GM23338 (cell line): Measurements from ENCODE around the gene MYO1D. TPM values are rescaled to one million over a fixed set of nuclear protein-coding genes. Genes with fewer than 3 reads are reported as not detected.

Source experiments
- ATAC-seq: fragments of 200-7000 bp; cut with Tn5 transposase; 3 replicates; pipeline ENCODE4 v1.9.1; 2020
- DNase-seq: peaks from one replicate; pipeline ENCODE4 v3.0.0-alpha.2; 2015; ENCODE audit warnings: low spot score
- H2AFZ ChIP-seq: fragments of 200-600 bp; sonication (generic); 2 replicates; pipeline ENCODE4 v1.8.0; 2016; ENCODE audit warnings: antibody characterized with exemption, mild to moderate bottlenecking, moderate library complexity
- H3F3A ChIP-seq: fragments of 200-600 bp; sonication (generic); replicated peaks from 2 replicates; pipeline ENCODE4 v1.8.0; 2017; ENCODE audit warnings: antibody characterized with exemption, mixed run types, low read depth
- H3K27ac ChIP-seq: fragments of 200-600 bp; sonication (generic); 2 replicates; pipeline ENCODE4 v1.6.1; 2016; ENCODE audit warnings: low read depth
- H3K27me3 ChIP-seq: fragments of 200-600 bp; sonication (generic); 2 replicates; pipeline ENCODE4 v1.8.0; 2016; ENCODE audit warnings: mild to moderate bottlenecking, mixed run types, moderate library complexity; ENCODE audit not compliant: insufficient read depth
- H3K36me3 ChIP-seq: fragments of 200-600 bp; sonication (generic); 2 replicates; pipeline ENCODE4 v1.8.0; 2016; ENCODE audit warnings: mild to moderate bottlenecking; ENCODE audit not compliant: insufficient read depth
- H3K4me1 ChIP-seq: fragments of 200-600 bp; sonication (generic); 2 replicates; pipeline ENCODE4 v1.8.0; 2016; ENCODE audit warnings: mild to moderate bottlenecking, moderate library complexity; ENCODE audit not compliant: insufficient read depth
- H3K4me2 ChIP-seq: fragments of 200-600 bp; sonication (generic); 2 replicates; pipeline ENCODE4 v1.7.1; 2017; ENCODE audit warnings: mixed run types
- H3K4me3 ChIP-seq: fragments of 200-600 bp; sonication (generic); 2 replicates; pipeline ENCODE4 v1.6.1; 2016; ENCODE audit warnings: mixed run types
- H3K79me2 ChIP-seq: fragments of 200-600 bp; sonication (generic); replicated peaks from 2 replicates; pipeline ENCODE4 v1.8.0; 2017; ENCODE audit warnings: mild to moderate bottlenecking; ENCODE audit not compliant: insufficient read depth
- H3K9me2 ChIP-seq: fragments of 200-600 bp; sonication (generic); 2 replicates; pipeline ENCODE4 v1.8.0; 2017; ENCODE audit not compliant: insufficient read depth
- H4K20me1 ChIP-seq: fragments of 200-600 bp; sonication (generic); replicated peaks from 2 replicates; pipeline ENCODE4 v1.8.0; 2017; ENCODE audit warnings: mild to moderate bottlenecking; ENCODE audit not compliant: insufficient read depth
- H3K27ac Mint-ChIP-seq: 2 replicates; pipeline ENCODE4 v1.8.0; 2020; ENCODE audit warnings: inconsistent platforms, mild to moderate bottlenecking, moderate library complexity, mixed read lengths
- H3K27me3 Mint-ChIP-seq: 3 replicates; pipeline ENCODE4 v1.8.0; 2022; ENCODE audit warnings: low read depth, mild to moderate bottlenecking, moderate library complexity, mixed read lengths, inconsistent platforms; ENCODE audit not compliant: insufficient read depth, poor library complexity
- H3K36me3 Mint-ChIP-seq: 3 replicates; pipeline ENCODE4 v1.8.0; 2021; ENCODE audit warnings: low read depth, mild to moderate bottlenecking, inconsistent platforms, moderate library complexity, mixed read lengths
- H3K4me1 Mint-ChIP-seq: 3 replicates; pipeline ENCODE4 v1.8.0; 2020; ENCODE audit warnings: mild to moderate bottlenecking, inconsistent platforms, mixed read lengths
- H3K4me3 Mint-ChIP-seq: 3 replicates; pipeline ENCODE4 v1.8.0; 2021; ENCODE audit warnings: moderate library complexity, mild to moderate bottlenecking, inconsistent platforms, mixed read lengths
- H3K9me3 Mint-ChIP-seq: 3 replicates; pipeline ENCODE4 v1.8.0; 2020; ENCODE audit warnings: moderate library complexity, mild to moderate bottlenecking, inconsistent platforms, mixed read lengths
- CREB1 ChIP-seq: fragments of 250-450 bp; sonication (Bioruptor Pico); IDR thresholded peaks from 2 replicates; pipeline ENCODE4 v1.5.0; 2020; ENCODE audit warnings: low read depth, mild to moderate bottlenecking, moderate library complexity
- EZH2phosphoT487 ChIP-seq: fragments of 200-600 bp; sonication (generic); IDR thresholded peaks from one replicate; pipeline ENCODE4 v1.8.1; 2018; ENCODE audit warnings: antibody characterized with exemption; ENCODE audit not compliant: unreplicated experiment
- JUNB ChIP-seq: IDR thresholded peaks from one replicate; pipeline ENCODE4 v1.6.1; 2016; ENCODE audit warnings: antibody characterized with exemption; ENCODE audit not compliant: unreplicated experiment
- POLR2AphosphoS5 ChIP-seq: IDR thresholded peaks from 2 replicates; pipeline ENCODE4 v1.6.1; 2016; ENCODE audit warnings: antibody characterized with exemption, low read depth
- REST ChIP-seq: IDR thresholded peaks from one replicate; pipeline ENCODE4 v1.6.1; 2018; ENCODE audit warnings: antibody characterized with exemption; ENCODE audit not compliant: unreplicated experiment
- STAT1 ChIP-seq: IDR thresholded peaks from one replicate; pipeline ENCODE4 v1.6.1; 2016; ENCODE audit warnings: antibody characterized with exemption; ENCODE audit not compliant: unreplicated experiment
- ZNF114 ChIP-seq: fragments of 250-450 bp; sonication (Bioruptor Pico); IDR thresholded peaks from 2 replicates; pipeline ENCODE4 v1.5.0; 2020; ENCODE audit warnings: mild to moderate bottlenecking, moderate library complexity
- ZNF331 ChIP-seq: fragments of 250-450 bp; sonication (Bioruptor Pico); IDR thresholded peaks from 2 replicates; pipeline ENCODE4 v1.5.0; 2020; ENCODE audit warnings: low read depth, mild to moderate bottlenecking, moderate library complexity
- polyA plus RNA-seq: library from polyadenylated mRNA; unstranded; fragments of >200 nt; fragmentation: Nextera tagmentation; extraction: Ambion mirVana; gene quantifications from 2 replicates; pipeline ENCODE4 v1.2.1, GENCODE V29; 2016
- total RNA-seq: library from RNA; depleted of rRNA; stranded (reverse); fragments of >200 nt; shearing (Covaris generic); gene quantifications from 2 replicates; pipeline ENCODE4 v1.2.3, GENCODE V29; 2014
- TF ChIP-seq, protein P1 (sequence below): fragments of 250-450 bp; sonication (Bioruptor Pico); IDR thresholded peaks from 2 replicates; pipeline ENCODE4 v1.5.0; 2020; ENCODE audit warnings: mild to moderate bottlenecking, moderate library complexity

The MYO1D gene
- total and polyA plus RNA-seq, 2 experiments from 2014 or later: 8.6 to 28.6 TPM

DNA sequence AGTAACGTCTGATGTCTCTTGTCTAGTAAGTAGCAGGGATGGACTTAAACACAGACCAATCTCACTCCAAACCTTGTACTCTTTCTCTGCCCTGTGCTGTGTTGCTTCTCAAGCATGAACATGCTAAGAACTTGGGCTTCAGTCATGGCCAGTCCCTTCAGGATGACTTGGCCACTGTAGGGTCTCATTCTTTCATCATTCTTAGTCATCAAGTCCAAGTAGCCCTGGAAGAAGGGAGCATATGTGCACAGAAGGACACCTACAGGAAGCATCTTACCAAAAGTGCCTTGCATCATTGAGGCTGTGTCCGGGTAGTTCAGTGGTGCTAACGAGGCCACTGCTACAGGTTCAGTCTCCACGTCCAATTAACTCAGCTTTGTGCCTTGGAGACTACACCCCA, 309.4 kb downstream of the MYO1D start:
- no peaks in the 10 kb centered on the region for H3F3A ChIP-seq
- H3K4me3 Mint-ChIP-seq: no peak overlapping the region
- H3K4me1 Mint-ChIP-seq: peaks cover 12% of the 10 kb centered on the region; the same call in 2 of the 3 replicates
- no peak overlapping the region for H3K4me3 ChIP-seq
- H3K27me3 Mint-ChIP-seq: peaks cover 4% of the 10 kb centered on the region
- no peak overlapping the region for H2AFZ ChIP-seq
- H3K27ac ChIP-seq: no peak overlapping the region
- H3K27me3 ChIP-seq: no peaks in the 10 kb centered on the region
- no peaks in the 10 kb centered on the region for H3K79me2 ChIP-seq
- peaks cover 9% of the 10 kb centered on the region; the same call in 1 of the 2 replicates for H3K9me2 ChIP-seq
- H3K4me1 ChIP-seq: peaks cover 8% of the 10 kb centered on the region
- no peaks in the 10 kb centered on the region for H4K20me1 ChIP-seq
- H3K27ac Mint-ChIP-seq: no peak overlapping the region
- ATAC-seq (no peak), DNase-seq (no peak)
- no peaks in the 10 kb centered on the region; the same call in 2 of the 3 replicates for H3K36me3 Mint-ChIP-seq
- no peaks in the 10 kb centered on the region for H3K36me3 ChIP-seq
- TF ChIP-seq ZNF331 (CRISPR knock-in tag): no peak
- TF ChIP-seq EZH2phosphoT487: no peak
- TF ChIP-seq REST: no peak
- no peak for TF ChIP-seq ZNF114
- H3K4me2 ChIP-seq: no peak overlapping the region
- H3K9me3 Mint-ChIP-seq: no peaks in the 10 kb centered on the region; the same call in 2 of the 3 replicates

GRCh38 chr17:32567086-32567485, 309.8 kb downstream of the MYO1D start:
- peaks cover 8% of the 10 kb centered on the region for H3K4me1 ChIP-seq
- H3K4me3 Mint-ChIP-seq: no peak overlapping the region
- H3K36me3 ChIP-seq: no peaks in the 10 kb centered on the region
- no peak overlapping the region for H3K27ac ChIP-seq
- H3K27ac Mint-ChIP-seq: no peak overlapping the region
- no peak for DNase-seq
- no peaks in the 10 kb centered on the region for H3K27me3 ChIP-seq
- H3K9me2 ChIP-seq: peaks cover 9% of the 10 kb centered on the region; the same call in 1 of the 2 replicates
- no peak overlapping the region for H3K4me3 ChIP-seq
- H3F3A ChIP-seq: no peaks in the 10 kb centered on the region
- H2AFZ ChIP-seq: no peak overlapping the region
- peaks cover 4% of the 10 kb centered on the region for H3K27me3 Mint-ChIP-seq
- no peaks in the 10 kb centered on the region for H3K79me2 ChIP-seq
- H3K4me1 Mint-ChIP-seq: peaks cover 12% of the 10 kb centered on the region; the same call in 2 of the 3 replicates
- no peaks in the 10 kb centered on the region; the same call in 2 of the 3 replicates for H3K9me3 Mint-ChIP-seq
- no peak overlapping the region for H3K4me2 ChIP-seq
- ATAC-seq: no peak
- H4K20me1 ChIP-seq: no peaks in the 10 kb centered on the region
- no peaks in the 10 kb centered on the region; the same call in 2 of the 3 replicates for H3K36me3 Mint-ChIP-seq
- TF ChIP-seq, protein P1, sequence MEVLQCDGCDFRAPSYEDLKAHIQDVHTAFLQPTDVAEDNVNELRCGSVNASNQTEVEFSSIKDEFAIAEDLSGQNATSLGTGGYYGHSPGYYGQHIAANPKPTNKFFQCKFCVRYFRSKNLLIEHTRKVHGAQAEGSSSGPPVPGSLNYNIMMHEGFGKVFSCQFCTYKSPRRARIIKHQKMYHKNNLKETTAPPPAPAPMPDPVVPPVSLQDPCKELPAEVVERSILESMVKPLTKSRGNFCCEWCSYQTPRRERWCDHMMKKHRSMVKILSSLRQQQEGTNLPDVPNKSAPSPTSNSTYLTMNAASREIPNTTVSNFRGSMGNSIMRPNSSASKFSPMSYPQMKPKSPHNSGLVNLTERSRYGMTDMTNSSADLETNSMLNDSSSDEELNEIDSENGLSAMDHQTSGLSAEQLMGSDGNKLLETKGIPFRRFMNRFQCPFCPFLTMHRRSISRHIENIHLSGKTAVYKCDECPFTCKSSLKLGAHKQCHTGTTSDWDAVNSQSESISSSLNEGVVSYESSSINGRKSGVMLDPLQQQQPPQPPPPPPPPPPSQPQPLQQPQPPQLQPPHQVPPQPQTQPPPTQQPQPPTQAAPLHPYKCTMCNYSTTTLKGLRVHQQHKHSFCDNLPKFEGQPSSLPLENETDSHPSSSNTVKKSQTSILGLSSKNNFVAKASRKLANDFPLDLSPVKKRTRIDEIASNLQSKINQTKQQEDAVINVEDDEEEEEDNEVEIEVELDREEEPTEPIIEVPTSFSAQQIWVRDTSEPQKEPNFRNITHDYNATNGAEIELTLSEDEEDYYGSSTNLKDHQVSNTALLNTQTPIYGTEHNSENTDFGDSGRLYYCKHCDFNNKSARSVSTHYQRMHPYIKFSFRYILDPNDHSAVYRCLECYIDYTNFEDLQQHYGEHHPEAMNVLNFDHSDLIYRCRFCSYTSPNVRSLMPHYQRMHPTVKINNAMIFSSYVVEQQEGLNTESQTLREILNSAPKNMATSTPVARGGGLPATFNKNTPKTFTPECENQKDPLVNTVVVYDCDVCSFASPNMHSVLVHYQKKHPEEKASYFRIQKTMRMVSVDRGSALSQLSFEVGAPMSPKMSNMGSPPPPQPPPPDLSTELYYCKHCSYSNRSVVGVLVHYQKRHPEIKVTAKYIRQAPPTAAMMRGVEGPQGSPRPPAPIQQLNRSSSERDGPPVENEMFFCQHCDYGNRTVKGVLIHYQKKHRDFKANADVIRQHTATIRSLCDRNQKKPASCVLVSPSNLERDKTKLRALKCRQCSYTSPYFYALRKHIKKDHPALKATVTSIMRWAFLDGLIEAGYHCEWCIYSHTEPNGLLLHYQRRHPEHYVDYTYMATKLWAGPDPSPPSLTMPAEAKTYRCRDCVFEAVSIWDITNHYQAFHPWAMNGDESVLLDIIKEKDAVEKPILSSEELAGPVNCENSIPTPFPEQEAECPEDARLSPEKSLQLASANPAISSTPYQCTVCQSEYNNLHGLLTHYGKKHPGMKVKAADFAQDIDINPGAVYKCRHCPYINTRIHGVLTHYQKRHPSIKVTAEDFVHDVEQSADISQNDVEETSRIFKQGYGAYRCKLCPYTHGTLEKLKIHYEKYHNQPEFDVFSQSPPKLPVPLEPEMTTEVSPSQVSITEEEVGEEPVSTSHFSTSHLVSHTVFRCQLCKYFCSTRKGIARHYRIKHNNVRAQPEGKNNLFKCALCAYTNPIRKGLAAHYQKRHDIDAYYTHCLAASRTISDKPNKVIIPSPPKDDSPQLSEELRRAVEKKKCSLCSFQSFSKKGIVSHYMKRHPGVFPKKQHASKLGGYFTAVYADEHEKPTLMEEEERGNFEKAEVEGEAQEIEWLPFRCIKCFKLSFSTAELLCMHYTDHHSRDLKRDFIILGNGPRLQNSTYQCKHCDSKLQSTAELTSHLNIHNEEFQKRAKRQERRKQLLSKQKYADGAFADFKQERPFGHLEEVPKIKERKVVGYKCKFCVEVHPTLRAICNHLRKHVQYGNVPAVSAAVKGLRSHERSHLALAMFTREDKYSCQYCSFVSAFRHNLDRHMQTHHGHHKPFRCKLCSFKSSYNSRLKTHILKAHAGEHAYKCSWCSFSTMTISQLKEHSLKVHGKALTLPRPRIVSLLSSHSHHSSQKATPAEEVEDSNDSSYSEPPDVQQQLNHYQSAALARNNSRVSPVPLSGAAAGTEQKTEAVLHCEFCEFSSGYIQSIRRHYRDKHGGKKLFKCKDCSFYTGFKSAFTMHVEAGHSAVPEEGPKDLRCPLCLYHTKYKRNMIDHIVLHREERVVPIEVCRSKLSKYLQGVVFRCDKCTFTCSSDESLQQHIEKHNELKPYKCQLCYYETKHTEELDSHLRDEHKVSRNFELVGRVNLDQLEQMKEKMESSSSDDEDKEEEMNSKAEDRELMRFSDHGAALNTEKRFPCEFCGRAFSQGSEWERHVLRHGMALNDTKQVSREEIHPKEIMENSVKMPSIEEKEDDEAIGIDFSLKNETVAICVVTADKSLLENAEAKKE (CRISPR knock-in tag): no peak
- TF ChIP-seq EZH2phosphoT487: no peak
- no peak for TF ChIP-seq POLR2AphosphoS5
- TF ChIP-seq CREB1 (CRISPR knock-in tag): no peak
- TF ChIP-seq REST: no peak
- TF ChIP-seq STAT1: no peak
- TF ChIP-seq JUNB: no peak
